Coronary artery (tissue), 2 donors: ENCODE results near the gene SMARCC2.

Experiments used
- DNase-seq: peaks from one replicate; pipeline ENCODE4 v3.0.0-alpha.2; 2017; ENCODE audit warnings: low spot score
- H3K27ac ChIP-seq, 2 donors: fragments of 200-600 bp; sonication (generic); one replicate each; pipeline ENCODE4 v1.5.1; 2016 to 2019
- H3K4me3 ChIP-seq: fragments of 200-600 bp; sonication (generic); 2 replicates; pipeline ENCODE4 v1.5.1; 2016; ENCODE audit warnings: mild to moderate bottlenecking, moderate library complexity
- CTCF ChIP-seq: fragments of 200-600 bp; sonication (generic); IDR thresholded peaks from one replicate; pipeline ENCODE4 v1.5.1; 2019; ENCODE audit warnings: antibody characterized with exemption

The SMARCC2 gene

DNA sequence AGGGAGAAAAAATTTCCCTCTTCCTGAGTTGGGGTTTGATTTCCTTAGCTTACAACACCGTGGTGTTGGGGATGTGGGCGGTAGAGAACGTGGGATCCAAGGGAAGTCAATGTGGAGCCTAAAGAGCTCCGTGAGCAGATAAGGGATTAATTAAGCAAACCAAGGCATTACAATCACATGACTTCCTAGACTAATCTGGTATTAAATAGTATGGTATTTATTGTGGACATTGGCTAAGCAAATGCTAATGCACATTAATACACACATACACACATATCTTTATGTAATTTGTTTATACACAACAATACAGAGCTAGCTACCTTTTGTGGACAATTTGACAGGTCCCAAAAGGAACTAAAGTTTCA is 33.2 kb upstream of the SMARCC2 start:
- DNase-seq = no peak
- TF ChIP-seq CTCF = no peak
- H3K4me3 ChIP-seq = peak overlapping the region; percentile 85
- H3K27ac ChIP-seq = peak overlapping the region; percentile 95 to 98

DNA sequence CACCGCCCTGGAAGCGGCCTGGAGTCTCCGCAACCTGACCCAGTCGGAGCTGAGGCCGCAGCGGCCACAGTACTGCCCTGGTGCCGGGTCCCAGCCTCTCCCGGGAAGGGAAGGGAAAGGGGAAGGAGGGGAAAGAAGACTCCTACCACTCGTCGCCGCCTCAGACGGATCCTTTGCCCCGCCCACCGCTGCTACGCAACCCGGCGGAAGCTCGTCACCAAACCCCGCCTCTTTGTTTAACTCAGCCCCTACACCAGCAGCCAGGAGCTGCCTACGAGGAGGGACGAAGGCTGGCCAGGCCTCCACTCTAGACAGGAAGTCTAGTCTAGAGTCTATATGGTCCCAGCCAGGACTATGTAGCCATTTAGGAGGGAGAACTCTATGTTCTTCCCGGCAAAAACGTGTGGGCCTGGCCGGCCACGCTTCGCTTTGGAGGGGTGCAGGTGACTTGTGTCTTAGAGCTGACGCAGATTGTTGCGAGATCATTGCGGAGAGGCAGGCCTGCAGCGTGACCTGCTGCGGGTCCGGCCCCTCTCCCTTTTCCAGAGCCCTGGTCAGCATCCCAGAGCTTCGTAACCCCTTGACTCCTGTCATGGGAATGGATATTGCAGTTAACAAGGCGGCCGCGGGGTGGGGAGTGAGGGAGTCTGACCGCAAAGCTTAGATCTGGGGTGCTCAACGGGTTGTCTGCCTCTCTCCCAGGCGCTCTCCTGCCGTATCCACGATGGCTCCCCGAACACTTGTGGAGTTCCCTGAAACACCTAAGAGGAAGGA is 32.7 kb upstream of the SMARCC2 start, which contains the start of gene RNF41:
RNF41 (minus strand) TSS at position 166 of the 774 bp plus-strand sequence. CDS start 7,875 bp downstream, outside the sequence.
- TF ChIP-seq CTCF = no peak
- H3K4me3 ChIP-seq = peak within 1 kb of the TSS; percentile 85
- DNase-seq = peak; percentile 99
- H3K27ac ChIP-seq = peak within 1 kb of the TSS; percentile 95 to 98

GRCh38 chr12:56221232-56221756 is 32.0 kb upstream of the SMARCC2 start:
- no peak for TF ChIP-seq CTCF
- DNase-seq = peak; percentile 91
- Histone ChIP-seq H3K27ac (peak overlapping the region; percentile 95 to 98), H3K4me3 (peak overlapping the region; percentile 85)

GRCh38 chr12:56220611-56221231 is 31.4 kb upstream of the SMARCC2 start:
- DNase-seq = no peak
- Histone ChIP-seq H3K4me3 (peak overlapping the region; percentile 85), H3K27ac (peak overlapping the region; percentile 95 to 98)
- no peak for TF ChIP-seq CTCF

GRCh38 chr12:56219840-56220239 is 30.6 kb upstream of the SMARCC2 start:
- Histone ChIP-seq H3K27ac (peak overlapping the region; percentile 95 to 98), H3K4me3 (peak overlapping the region; percentile 85)
- no peak for DNase-seq
- TF ChIP-seq CTCF = no peak

- TF ChIP-seq CTCF = no peak
- DNase-seq = no peak
- Histone ChIP-seq H3K4me3 (no peak overlapping the region), H3K27ac (no peak overlapping the region)
These were observed 27.2 kb upstream of the SMARCC2 start for GRCh38 chr12:56216461-56216860.

- TF ChIP-seq CTCF = no peak
- no peak overlapping the region for H3K27ac ChIP-seq
- no peak for DNase-seq
- H3K4me3 ChIP-seq = no peak overlapping the region
These were observed 24.6 kb upstream of the SMARCC2 start for GRCh38 chr12:56213878-56214277.
